ENCODE measurements around the gene VBP1.

DNA sequence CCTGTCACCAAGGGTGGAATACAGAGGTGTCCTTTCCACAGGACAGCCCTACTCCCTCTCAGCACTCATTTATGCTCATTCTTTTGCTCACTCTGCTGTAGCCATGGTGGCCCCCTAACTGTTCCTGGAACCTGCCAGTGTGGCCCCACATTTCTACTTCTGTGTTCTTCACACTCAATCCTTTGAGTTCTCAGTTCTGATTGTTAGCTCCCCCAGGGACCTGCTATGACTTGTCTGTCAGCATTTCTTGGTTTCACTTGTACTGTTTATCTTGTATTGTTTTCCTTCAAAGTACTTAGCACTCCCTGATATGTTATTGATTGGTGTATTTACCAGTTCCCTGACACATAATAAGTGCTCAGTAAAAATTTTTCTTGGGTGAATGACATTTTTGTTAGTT is 14.9 kb downstream of the VBP1 start:
- TF ChIP-seq, protein P1, sequence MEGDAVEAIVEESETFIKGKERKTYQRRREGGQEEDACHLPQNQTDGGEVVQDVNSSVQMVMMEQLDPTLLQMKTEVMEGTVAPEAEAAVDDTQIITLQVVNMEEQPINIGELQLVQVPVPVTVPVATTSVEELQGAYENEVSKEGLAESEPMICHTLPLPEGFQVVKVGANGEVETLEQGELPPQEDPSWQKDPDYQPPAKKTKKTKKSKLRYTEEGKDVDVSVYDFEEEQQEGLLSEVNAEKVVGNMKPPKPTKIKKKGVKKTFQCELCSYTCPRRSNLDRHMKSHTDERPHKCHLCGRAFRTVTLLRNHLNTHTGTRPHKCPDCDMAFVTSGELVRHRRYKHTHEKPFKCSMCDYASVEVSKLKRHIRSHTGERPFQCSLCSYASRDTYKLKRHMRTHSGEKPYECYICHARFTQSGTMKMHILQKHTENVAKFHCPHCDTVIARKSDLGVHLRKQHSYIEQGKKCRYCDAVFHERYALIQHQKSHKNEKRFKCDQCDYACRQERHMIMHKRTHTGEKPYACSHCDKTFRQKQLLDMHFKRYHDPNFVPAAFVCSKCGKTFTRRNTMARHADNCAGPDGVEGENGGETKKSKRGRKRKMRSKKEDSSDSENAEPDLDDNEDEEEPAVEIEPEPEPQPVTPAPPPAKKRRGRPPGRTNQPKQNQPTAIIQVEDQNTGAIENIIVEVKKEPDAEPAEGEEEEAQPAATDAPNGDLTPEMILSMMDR (conservative IDR thresholded peaks at IDR 0.05; ENCODE audit: low read length), result no peak
- TF ChIP-seq EZH2phosphoT487 (IDR thresholded peaks at IDR 0.05; ENCODE audit: borderline replicate concordance), result no peak
